GM19463 (cell line): ENCODE results near the gene TMEM178B.

Experiments
- ATAC-seq: cut with Tn5 transposase; IDR thresholded peaks from one replicate; pipeline ENCODE4 v1.9.1; 2021; ENCODE audit warnings: mild to moderate bottlenecking, moderate library complexity; ENCODE audit not compliant: unreplicated experiment

Gene TMEM178B

GRCh38 chr7:141217938-141218337 lies 144.1 kb downstream of the TMEM178B start:
- ATAC-seq = no peak

GRCh38 chr7:141218941-141219340 lies 145.1 kb downstream of the TMEM178B start:
- ATAC-seq = no peak

- ATAC-seq = no peak
Measured at GRCh38 chr7:141220263-141220880, 146.5 kb downstream of the TMEM178B start.

- ATAC-seq = no peak
Measured at GRCh38 chr7:141221007-141221612, 147.2 kb downstream of the TMEM178B start.

- no peak for ATAC-seq
Measured at GRCh38 chr7:141225916-141226618, 152.2 kb downstream of the TMEM178B start.

GRCh38 chr7:141227454-141227853 lies 153.6 kb downstream of the TMEM178B start:
- ATAC-seq = no peak

GRCh38 chr7:141228482-141228881 lies 154.6 kb downstream of the TMEM178B start:
- no peak for ATAC-seq

GRCh38 chr7:141231018-141231792 lies 157.3 kb downstream of the TMEM178B start:
- ATAC-seq = no peak

GRCh38 chr7:141232286-141233051 lies 158.6 kb downstream of the TMEM178B start:
- no peak for ATAC-seq

GRCh38 chr7:141234335-141235105 lies 160.7 kb downstream of the TMEM178B start:
- no peak for ATAC-seq

GRCh38 chr7:141235656-141236055 lies 161.8 kb downstream of the TMEM178B start:
- ATAC-seq = no peak

- ATAC-seq = no peak
Measured at GRCh38 chr7:141238596-141239243, 164.9 kb downstream of the TMEM178B start.

- ATAC-seq = no peak
Measured at GRCh38 chr7:141239661-141240060, 165.8 kb downstream of the TMEM178B start.

GRCh38 chr7:141242568-141242967 lies 168.7 kb downstream of the TMEM178B start:
- no peak for ATAC-seq

GRCh38 chr7:141243368-141243767 lies 169.5 kb downstream of the TMEM178B start:
- ATAC-seq = no peak

GRCh38 chr7:141244435-141244834 lies 170.6 kb downstream of the TMEM178B start:
- ATAC-seq = no peak

- ATAC-seq = no peak
Measured at GRCh38 chr7:141246426-141246825, 172.6 kb downstream of the TMEM178B start.

GRCh38 chr7:141251180-141251579 lies 177.3 kb downstream of the TMEM178B start:
- ATAC-seq = no peak

GRCh38 chr7:141251957-141252356 lies 178.1 kb downstream of the TMEM178B start:
- ATAC-seq = no peak
